ENCODE results near the gene MAD1L1.

MAD1L1 gene

GRCh38 chr7:1965579-1966294 is 267.0 kb downstream of the MAD1L1 start:
- no peak for DNase-seq

GRCh38 chr7:1964913-1965578 is 267.7 kb downstream of the MAD1L1 start:
- DNase-seq: no peak

- no peak for DNase-seq
These were observed 268.4 kb downstream of the MAD1L1 start for GRCh38 chr7:1964211-1964912.

- no peak for DNase-seq
These were observed 269.2 kb downstream of the MAD1L1 start for GRCh38 chr7:1963575-1963974.

GRCh38 chr7:1961701-1962276 is 271.0 kb downstream of the MAD1L1 start:
- no peak for DNase-seq

- DNase-seq: no peak
These were observed 273.4 kb downstream of the MAD1L1 start for GRCh38 chr7:1959305-1959704.

- DNase-seq: no peak
These were observed 275.1 kb downstream of the MAD1L1 start for GRCh38 chr7:1957471-1958225.

GRCh38 chr7:1956611-1957470 is 275.9 kb downstream of the MAD1L1 start:
- DNase-seq: no peak

GRCh38 chr7:1956141-1956540 is 276.6 kb downstream of the MAD1L1 start:
- DNase-seq: no peak

GRCh38 chr7:1954366-1955004 is 278.3 kb downstream of the MAD1L1 start:
- no peak for DNase-seq

- DNase-seq: no peak
These were observed 279.2 kb downstream of the MAD1L1 start for GRCh38 chr7:1953199-1954190.

GRCh38 chr7:1952781-1953180 is 280.0 kb downstream of the MAD1L1 start:
- no peak for DNase-seq

GRCh38 chr7:1952169-1952760 is 280.5 kb downstream of the MAD1L1 start:
- no peak for DNase-seq

GRCh38 chr7:1951600-1951999 is 281.1 kb downstream of the MAD1L1 start:
- DNase-seq: no peak

GRCh38 chr7:1951159-1951536 is 281.6 kb downstream of the MAD1L1 start:
- no peak for DNase-seq

GRCh38 chr7:1950452-1951158 is 282.1 kb downstream of the MAD1L1 start:
- DNase-seq: no peak

- no peak for DNase-seq
These were observed 282.7 kb downstream of the MAD1L1 start for GRCh38 chr7:1950066-1950451.

GRCh38 chr7:1949681-1950055 is 283.1 kb downstream of the MAD1L1 start:
- DNase-seq: no peak

Data from kidney glomerular epithelial cell (primary cell).